ENCODE measurements around the gene TMCC3. TPM values are rescaled to one million over a fixed set of nuclear protein-coding genes. Genes with fewer than 3 reads are reported as not detected.

Gene TMCC3
- total and polyA plus RNA-seq, 2 of the 13 experiments (the other 11 are each of a cell fraction or from before 2014, with no cell fraction given): not detected

GRCh38 chr12:94555687-94556086 is 94.7 kb downstream of the TMCC3 start:
- no peak overlapping the region for H2AFZ ChIP-seq (ENCODE audit: low read length)
- WGBS (ENCODE audit: low lambda C conversion rate): 11% methylated on average over 3 of the region's 3 CpGs
- peaks cover 0 to 3% of the 10 kb centered on the region in 2 experiments; a peak in 2 of 5 replicates for H3K27me3 ChIP-seq (ENCODE audit: control insufficient read depth in 1 of 2, insufficient read depth in 2 of 2, low read length in 2 of 2)
- no peaks in the 10 kb centered on the region for H3K36me3 ChIP-seq (replicated peaks in 1 of 2; ENCODE audit: control insufficient read depth in 1 of 2, insufficient read depth in 2 of 2, low read length in 2 of 2)
- ChIA-PET CTCF (ENCODE audit: low intra/inter-chr PET ratio, low total read pairs) (no interaction called here), POLR2A (no interaction called here)
- intact Hi-C loops (cut with micrococcal nuclease; ENCODE audit: unreplicated experiment) (no loop called here), in situ Hi-C loops (cut with HindIII; ENCODE audit: extremely low pct_ligation_motif_present, low pct_unique_long_range_greater_than_20kb) (loop anchor here (10.0 kb wide), 1 partner anchor 209 kb away; no protein-coding TSS in a partner anchor)
- FAIRE-seq (no peak), ATAC-seq (no peak), DNase-seq (ENCODE audit: low spot score) (no peak)
- H4K20me1 ChIP-seq (ENCODE audit: insufficient read depth, low read length): no peaks in the 10 kb centered on the region
- no TSS peak for BruUV-seq (replicated peaks)
- H3K9ac ChIP-seq (ENCODE audit: insufficient read depth, low read depth, low read length): no peak overlapping the region
- no peaks in the 10 kb centered on the region for H3K4me1 ChIP-seq (ENCODE audit: insufficient read depth, low read length)
- H3K27ac ChIP-seq (ENCODE audit: extremely low read length, insufficient read depth, low read length): no peak overlapping the region
- no peaks in the 10 kb centered on the region for H3K9me3 ChIP-seq (ENCODE audit: low read length)
- no peak overlapping the region for H3K4me3 ChIP-seq (replicated peaks in 1 of 3; ENCODE audit: insufficient read depth in 1 of 3, low read depth in 2 of 3, low read length in 3 of 3)
- no peaks in the 10 kb centered on the region for H3K79me2 ChIP-seq (ENCODE audit: insufficient read depth, low read length)
- no peak overlapping the region for H3K4me2 ChIP-seq (ENCODE audit: low read depth, low read length)
- no peak for TF ChIP-seq ZNF883 (CRISPR knock-in tag; IDR thresholded peaks at IDR 0.05; ENCODE audit: not compliant biosample characterization)
- no peak for TF ChIP-seq THAP11 (CRISPR knock-in tag; IDR thresholded peaks at IDR 0.05)
- no peak for TF ChIP-seq HNRNPH1 (optimal IDR thresholded peaks at IDR 0.05; ENCODE audit: low read depth, low read length)
- no peak for TF ChIP-seq ZNF468 (CRISPR knock-in tag; IDR thresholded peaks at IDR 0.05)
- TF ChIP-seq ARID5B (CRISPR knock-in tag; IDR thresholded peaks at IDR 0.05): no peak
- no peak for TF ChIP-seq RFX5 (IDR thresholded peaks at IDR 0.05; ENCODE audit: low read depth, low read length)
- no peak for TF ChIP-seq U2AF2 (IDR thresholded peaks at IDR 0.05; ENCODE audit: low read depth, low read length)
- no peak for TF ChIP-seq ZKSCAN1 (IDR thresholded peaks at IDR 0.05; ENCODE audit: low read length)
- no peak for TF ChIP-seq HES4 (CRISPR knock-in tag; IDR thresholded peaks at IDR 0.05; ENCODE audit: borderline replicate concordance)
- TF ChIP-seq RAD21 (CRISPR knock-in tag; IDR thresholded peaks at IDR 0.05): no peak
- TF ChIP-seq SOX5 (CRISPR knock-in tag; IDR thresholded peaks at IDR 0.05; ENCODE audit: borderline replicate concordance): no peak
- no peak for TF ChIP-seq PHF8 (CRISPR knock-in tag; IDR thresholded peaks at IDR 0.05)
- TF ChIP-seq STAT6 (CRISPR knock-in tag; IDR thresholded peaks at IDR 0.05; ENCODE audit: borderline replicate concordance): no peak
- TF ChIP-seq TBX3 (IDR thresholded peaks at IDR 0.05; ENCODE audit: borderline replicate concordance): no peak
